K562 (cell line): Measurements from ENCODE around the gene NUP133. TPM values are rescaled to one million over a fixed set of nuclear protein-coding genes. Genes with fewer than 3 reads are reported as not detected.

Source experiments
- ATAC-seq: fragments of 200-7000 bp; cut with Tn5 transposase; 3 replicates; pipeline ENCODE4 v1.9.1; 2020; ENCODE audit warnings: moderate library complexity
- BruUV-seq: library from RNA; stranded (reverse); fragments of 400-500 nt; replicated peaks from 2 replicates; lab custom pipeline; 2021; lab: Mats Ljungman, UMichigan
- CTCF ChIA-PET: fragments of 300-600 bp; formaldehyde crosslinking; extraction: SDS; loops from one replicate; lab custom pipeline; 2021; ENCODE audit warnings: low intra/inter-chr PET ratio; lab: Yijun Ruan, JAX
- POLR2A ChIA-PET: fragments of 300-600, 350-650 bp; sonication (Branson Sonifier 250); formaldehyde crosslinking; extraction: SDS; loops from one replicate; lab custom pipeline; 2021; ENCODE audit warnings: antibody characterized with exemption, inconsistent platforms; lab: Yijun Ruan, JAX
- DNase-seq, 4 experiments: peaks; one replicate each; pipeline versions ENCODE4 v3.0.0 to v3.0.0-alpha.2; 2011 to 2018; ENCODE audit warnings: low spot score in 3 of 4, mixed read lengths in 3 of 4; ENCODE audit errors: extremely low read depth in 1 of 4
- FAIRE-seq: peaks from 2 replicates; lab custom pipeline; 2011; peaks lifted over from hg19 to GRCh38; lab: Jason Lieb, UNC
- H2AFZ ChIP-seq: 2 replicates; pipeline ENCODE4 v1.6.0; 2011; ENCODE audit warnings: low read depth, low read length, control low read depth, inconsistent platforms
- H3K27ac ChIP-seq: fragments of 200-600 bp; 3 replicates; pipeline ENCODE4 v1.8.0; 2011; ENCODE audit warnings: low read depth, mild to moderate bottlenecking, control low read depth, inconsistent platforms, low read length, moderate library complexity, mixed read lengths; ENCODE audit errors: extremely low read depth
- H3K27me3 ChIP-seq, 2 experiments: fragments of 300-600 bp in 1 of 2; 2 replicates in 1 of 2; 3 replicates in 1 of 2; pipeline versions ENCODE4 v1.6.0 to v1.8.0; 2011; ENCODE audit warnings: inconsistent platforms in 2 of 2, low read length in 2 of 2, mild to moderate bottlenecking in 1 of 2, mixed read lengths in 1 of 2, moderate library complexity in 1 of 2; ENCODE audit not compliant: control insufficient read depth in 2 of 2, insufficient read depth in 2 of 2
- H3K36me3 ChIP-seq: fragments of 300-600 bp; 3 replicates; pipeline ENCODE4 v1.8.0; 2011; ENCODE audit warnings: mild to moderate bottlenecking, low read length, inconsistent platforms; ENCODE audit not compliant: control insufficient read depth, insufficient read depth
- H3K4me1 ChIP-seq, 2 experiments: fragments of 200-600 bp in 1 of 2; replicated peaks in 1 of 2; 2 replicates in 1 of 2; 3 replicates in 1 of 2; pipeline versions ENCODE4 v1.5.1 to v1.8.0; 2011; ENCODE audit warnings: inconsistent platforms in 2 of 2, low read length in 2 of 2, mild to moderate bottlenecking in 1 of 2, mixed read lengths in 1 of 2, moderate library complexity in 1 of 2; ENCODE audit not compliant: control insufficient read depth in 2 of 2, insufficient read depth in 2 of 2
- H3K4me2 ChIP-seq: 2 replicates; pipeline ENCODE4 v1.6.1; 2011; ENCODE audit warnings: low read length, control low read depth, inconsistent platforms, mixed read lengths; ENCODE audit not compliant: insufficient read depth
- H3K4me3 ChIP-seq: fragments of 200-600 bp; sonication (generic), shearing (Covaris generic); 2 replicates; pipeline ENCODE4 v1.5.1; 2016; ENCODE audit warnings: control low read depth, inconsistent platforms
- H3K79me2 ChIP-seq: fragments of 200-600 bp; 3 replicates; pipeline ENCODE4 v1.8.0; 2011; ENCODE audit warnings: low read length, inconsistent platforms; ENCODE audit not compliant: control insufficient read depth, insufficient read depth
- H3K9ac ChIP-seq, 2 experiments: 2 replicates each; pipeline versions ENCODE4 v1.6.0 to v1.6.1; 2011; ENCODE audit warnings: low read depth in 2 of 2, low read length in 2 of 2, control low read depth in 1 of 2, inconsistent platforms in 1 of 2, mild to moderate bottlenecking in 1 of 2, mixed read lengths in 1 of 2; ENCODE audit not compliant: insufficient read depth in 1 of 2
- H3K9me1 ChIP-seq: one replicate; pipeline ENCODE4 v1.6.0; 2011; ENCODE audit warnings: inconsistent platforms, mild to moderate bottlenecking, low read length, moderate library complexity; ENCODE audit not compliant: control insufficient read depth, insufficient read depth
- H3K9me3 ChIP-seq: replicated peaks from 2 replicates; pipeline ENCODE4 v1.5.1; 2011; ENCODE audit warnings: low read depth, low read length, inconsistent platforms; ENCODE audit not compliant: control insufficient read depth, insufficient read depth
- H4K20me1 ChIP-seq: replicated peaks from 2 replicates; pipeline ENCODE4 v1.6.1; 2011; ENCODE audit warnings: low read length, inconsistent platforms, mixed read lengths; ENCODE audit not compliant: control insufficient read depth, insufficient read depth
- AFF1 ChIP-seq, 2 experiments: fragments of 450-650 bp; IDR thresholded peaks; 2 replicates each; pipeline ENCODE4 v1.6.1; 2018; ENCODE audit warnings: mild to moderate bottlenecking in 2 of 2, low read depth in 1 of 2; ENCODE audit not compliant: partially characterized antibody in 2 of 2
- CBX3 ChIP-seq, 2 experiments: IDR thresholded peaks; 1 replicate in 1 of 2; 2 replicates in 1 of 2; pipeline ENCODE4 v1.6.1; 2012; ENCODE audit warnings: inconsistent platforms in 2 of 2, low read length in 2 of 2, borderline replicate concordance in 1 of 2, control low read depth in 1 of 2
- EHMT2 ChIP-seq: fragments of 450-650 bp; IDR thresholded peaks from 2 replicates; pipeline ENCODE4 v1.6.1; 2018; ENCODE audit warnings: antibody characterized with exemption
- ELK1 ChIP-seq: sonication (generic); formaldehyde crosslinking; IDR thresholded peaks from 2 replicates; pipeline ENCODE4 v1.8.1; 2022; ENCODE audit warnings: missing genetic modification reagents
- NRF1 ChIP-seq, 2 experiments: fragments of 450-650 bp; IDR thresholded peaks in 1 of 2; conservative IDR thresholded peaks in 1 of 2; 2 replicates each; pipeline ENCODE4 v1.6.1; 2014; ENCODE audit warnings: mild to moderate bottlenecking in 2 of 2
- ZFPM2 ChIP-seq: fragments of 250-450 bp; sonication (Bioruptor Pico); IDR thresholded peaks from 2 replicates; pipeline ENCODE4 v1.5.1; 2022; ENCODE audit warnings: mild to moderate bottlenecking
- WGBS: fragments of 100-300 bp; shearing (Covaris generic); methylation state at CpG from one replicate; pipeline ENCODE4 v1.1.6; 2016; ENCODE audit warnings: low coverage, mixed read lengths; ENCODE audit not compliant: insufficient coverage; ENCODE audit errors: missing lambda C conversion rate; 5-methylcytosine and 5-hydroxymethylcytosine counted together
- in situ Hi-C: fragments of 300-500 bp; cut with MboI; formaldehyde crosslinking; loops from 4 replicates; pipeline ENCODE4 v1.15.0; 2018; ENCODE audit warnings: inconsistent platforms, mixed read lengths
- intact Hi-C: fragments of 100-400 bp; cut with micrococcal nuclease; formaldehyde crosslinking; loops from 2 replicates; pipeline ENCODE4 v1.14.2; 2022
- polyA plus RNA-seq, 8 experiments: library from polyadenylated mRNA; depleted of rRNA in 4 of 8; stranded (reverse) in 5 of 8; unstranded in 3 of 8; fragments of >200 nt; fragmentation: Nextera tagmentation in 2 of 8; fragmentation: Illumina TruSeq in 1 of 8; extraction: Ambion mirVana in 2 of 8; extraction: Trizol in 1 of 8; gene quantifications; 2 replicates each; pipeline versions ENCODE4 v1.2.1 to v1.2.3, GENCODE V29; 2011 to 2014; ENCODE audit warnings: inconsistent platforms in 1 of 8, missing spikeins in 1 of 8
- total RNA-seq, 7 experiments: library from RNA; depleted of rRNA in 6 of 7; stranded (reverse); fragments of >200 nt in 6 of 7; fragmentation: Illumina TruSeq in 2 of 7; extraction: Trizol in 2 of 7; gene quantifications; 2 replicates each; pipeline versions ENCODE4 v1.2.1 to v1.2.3, GENCODE V29; 2011 to 2021; ENCODE audit warnings: low replicate concordance in 1 of 7

The NUP133 gene
- total and polyA plus RNA-seq, 9 of the 15 experiments (the other 6 are each of a cell fraction or from before 2014, with no cell fraction given): 21.7 to 85.1 (median 61.3) TPM

GRCh38 chr1:229433364-229434004 is 74.7 kb downstream of the NUP133 start:
- TF ChIP-seq ZFPM2 (CRISPR knock-in tag) (no peak), CBX3 (IDR thresholded peaks at IDR 0.05; ENCODE audit: borderline replicate concordance in 1 of 2, low read length in 2 of 2) (no peak)
- BruUV-seq: no TSS peak
- ATAC-seq (no peak), FAIRE-seq (no peak), DNase-seq (peak in 1 of 4 experiments; percentile 8)
- WGBS: 22% methylated on average over 14 of the region's 19 CpGs
- intact Hi-C loops: loop anchor here (2.0 kb wide), 1 partner anchor 15 kb away; no protein-coding TSS in a partner anchor
- in situ Hi-C loops: no loop called here
- ChIA-PET POLR2A (no interaction called here), CTCF (no interaction called here)
- Histone ChIP-seq H3K36me3 (no peaks in the 10 kb centered on the region), H3K79me2 (no peaks in the 10 kb centered on the region), H3K9me3 (no peaks in the 10 kb centered on the region), H2AFZ (no peak overlapping the region), H3K4me2 (no peak overlapping the region), H3K9me1 (no peaks in the 10 kb centered on the region), H3K9ac (no peak overlapping the region), H3K27me3 (peaks cover 13 to 38% of the 10 kb centered on the region in 2 experiments; a peak in 4 of 5 replicates), H3K27ac (no peak overlapping the region), H3K4me1 (peaks cover 0 to 24% of the 10 kb centered on the region in 2 experiments; a peak in 2 of 5 replicates), H4K20me1 (0 out of 2 replicates have a peak, but pooled peaks cover 2% of the 10 kb centered on the region), H3K4me3 (no peak overlapping the region)

- no peak for TF ChIP-seq AFF1 (IDR thresholded peaks at IDR 0.05; ENCODE audit: low read depth in 1 of 2, partially characterized antibody in 2 of 2)
- no peak for TF ChIP-seq EHMT2
- no peak for TF ChIP-seq ELK1
- no peak for TF ChIP-seq NRF1 (conservative IDR thresholded peaks at IDR 0.05 in 1 of 2, IDR thresholded peaks at IDR 0.05 in 1 of 2)
- H4K20me1 ChIP-seq: 0 out of 2 replicates have a peak, but pooled peaks cover 2% of the 10 kb centered on the region
- no peak overlapping the region for H2AFZ ChIP-seq
- ChIA-PET CTCF (no interaction called here), POLR2A (interaction anchor here (0.5 kb wide), 1 partner anchor 206 kb away, joined by 3 read pairs; no protein-coding TSS in a partner anchor)
- ATAC-seq: no peak
- no peaks in the 10 kb centered on the region for H3K79me2 ChIP-seq
- in situ Hi-C loops (no loop called here), intact Hi-C loops (no loop called here)
- H3K36me3 ChIP-seq: no peaks in the 10 kb centered on the region
- H3K9me1 ChIP-seq: no peaks in the 10 kb centered on the region
- H3K9ac ChIP-seq: no peak overlapping the region
- FAIRE-seq: no peak
- no peaks in the 10 kb centered on the region for H3K9me3 ChIP-seq
- 50% methylated on average over 31 of the region's 37 CpGs for WGBS
- H3K27ac ChIP-seq: no peak overlapping the region
- H3K4me3 ChIP-seq: no peak overlapping the region
- DNase-seq: no peak
- peaks cover 0 to 24% of the 10 kb centered on the region in 2 experiments; a peak in 2 of 5 replicates for H3K4me1 ChIP-seq
- H3K27me3 ChIP-seq: peaks cover 13 to 38% of the 10 kb centered on the region in 2 experiments; a peak in 4 of 5 replicates
- BruUV-seq: no TSS peak
- H3K4me2 ChIP-seq: no peak overlapping the region
Measured at GRCh38 chr1:229432905-229433304, 75.2 kb downstream of the NUP133 start.
